HEK293 (cell line): ENCODE measurements around the gene CDH10.

Experiments
- CTCF ChIA-PET: fragments of 350-600 bp; formaldehyde crosslinking; extraction: SDS; loops from one replicate; lab custom pipeline; 2021; ENCODE audit warnings: antibody characterized with exemption; lab: Yijun Ruan, JAX
- POLR2A ChIA-PET: fragments of 300-600 bp; formaldehyde crosslinking; extraction: SDS; loops from one replicate; lab custom pipeline; 2020; ENCODE audit warnings: antibody characterized with exemption, inconsistent platforms; lab: Yijun Ruan, JAX
- H3K27ac ChIP-seq: fragments of 200-500 bp; sonication (Bioruptor generic); 2 replicates; pipeline ENCODE4 v1.5.1; 2014; ENCODE audit warnings: low read depth, low read length, control low read depth, inconsistent platforms; ENCODE audit errors: extremely low read depth
- H3K36me3 ChIP-seq, 2 experiments: fragments of 200-500 bp in 1 of 2; sonication (Bioruptor generic) in 1 of 2; 1 replicate in 1 of 2; 2 replicates in 1 of 2; pipeline ENCODE4 v1.5.1; 2014 to 2017; ENCODE audit warnings: inconsistent platforms in 2 of 2, low read length in 2 of 2; ENCODE audit not compliant: control insufficient read depth in 2 of 2, insufficient read depth in 1 of 2
- H3K4me1 ChIP-seq: fragments of 200-500 bp; sonication (Bioruptor generic); 2 replicates; pipeline ENCODE4 v1.5.1; 2014; ENCODE audit warnings: mild to moderate bottlenecking, low read length, inconsistent platforms; ENCODE audit not compliant: control insufficient read depth, insufficient read depth
- H3K4me3 ChIP-seq: 2 replicates; pipeline ENCODE4 v1.5.1; 2011; ENCODE audit warnings: low read depth, mild to moderate bottlenecking, control low read depth, low read length, moderate library complexity
- H3K9me3 ChIP-seq: fragments of 200-500 bp; sonication (Bioruptor generic); 2 replicates; pipeline ENCODE4 v1.5.1; 2014; ENCODE audit warnings: low read depth, low read length, inconsistent platforms; ENCODE audit not compliant: control insufficient read depth, insufficient read depth
- BCL11A ChIP-seq: fragments of 450-650 bp; formaldehyde crosslinking; IDR thresholded peaks from 2 replicates; pipeline ENCODE4 v1.5.1; 2016; ENCODE audit warnings: low read depth, missing biosample characterization, missing genetic modification characterization
- KLF1 ChIP-seq: fragments of 450-650 bp; formaldehyde crosslinking; IDR thresholded peaks from 2 replicates; pipeline ENCODE4 v1.5.1; 2016; ENCODE audit warnings: missing biosample characterization, missing genetic modification characterization
- KLF7 ChIP-seq: fragments of 450-650 bp; formaldehyde crosslinking; IDR thresholded peaks from 2 replicates; pipeline ENCODE4 v1.5.1; 2016; ENCODE audit warnings: missing biosample characterization, missing genetic modification characterization, borderline replicate concordance
- SALL2 ChIP-seq: fragments of 450-650 bp; formaldehyde crosslinking; IDR thresholded peaks from 2 replicates; pipeline ENCODE4 v1.5.0; 2017; ENCODE audit warnings: missing biosample characterization, mild to moderate bottlenecking, missing genetic modification characterization, borderline replicate concordance
- YY2 ChIP-seq: fragments of 450-650 bp; formaldehyde crosslinking; IDR thresholded peaks from 2 replicates; pipeline ENCODE4 v1.5.1; 2016; ENCODE audit warnings: missing biosample characterization, missing genetic modification characterization
- ZNF133 ChIP-seq: fragments of 450-650 bp; formaldehyde crosslinking; IDR thresholded peaks from 2 replicates; pipeline ENCODE4 v1.5.1; 2016; ENCODE audit warnings: missing biosample characterization, missing genetic modification characterization
- ZNF202 ChIP-seq: fragments of 450-650 bp; formaldehyde crosslinking; IDR thresholded peaks from 2 replicates; pipeline ENCODE4 v1.5.1; 2016; ENCODE audit warnings: missing biosample characterization, missing genetic modification characterization, borderline replicate concordance
- ZNF214 ChIP-seq: fragments of 450-650 bp; formaldehyde crosslinking; IDR thresholded peaks from 2 replicates; pipeline ENCODE4 v1.5.1; 2017; ENCODE audit warnings: missing biosample characterization, mild to moderate bottlenecking, missing genetic modification characterization, borderline replicate concordance
- ZNF274 ChIP-seq, 2 experiments: fragments of 200-500 bp in 1 of 2; fragments of 450-650 bp in 1 of 2; sonication (Bioruptor generic) in 1 of 2; formaldehyde crosslinking in 1 of 2; IDR thresholded peaks; 2 replicates each; pipeline versions ENCODE4 v1.5.1 to v1.6.1; 2014 to 2016; ENCODE audit warnings: borderline replicate concordance in 1 of 2, inconsistent platforms in 1 of 2, low read length in 1 of 2, missing biosample characterization in 1 of 2, missing genetic modification characterization in 1 of 2
- ZNF311 ChIP-seq: fragments of 450-650 bp; formaldehyde crosslinking; IDR thresholded peaks from 2 replicates; pipeline ENCODE4 v1.5.1; 2017; ENCODE audit warnings: missing biosample characterization, missing genetic modification characterization, borderline replicate concordance
- ZNF350 ChIP-seq: fragments of 450-650 bp; formaldehyde crosslinking; IDR thresholded peaks from 2 replicates; pipeline ENCODE4 v1.5.0; 2017; ENCODE audit warnings: missing biosample characterization, mild to moderate bottlenecking, missing genetic modification characterization
- ZNF354C ChIP-seq: fragments of 450-650 bp; formaldehyde crosslinking; IDR thresholded peaks from 2 replicates; pipeline ENCODE4 v1.5.1; 2016; ENCODE audit warnings: missing biosample characterization, missing genetic modification characterization, low read depth, borderline replicate concordance
- ZNF555 ChIP-seq: fragments of 450-650 bp; formaldehyde crosslinking; conservative IDR thresholded peaks from 2 replicates; pipeline ENCODE4 v1.5.1; 2017; ENCODE audit warnings: missing biosample characterization, mild to moderate bottlenecking, missing genetic modification characterization, inconsistent platforms
- ZNF701 ChIP-seq: fragments of 450-650 bp; formaldehyde crosslinking; IDR thresholded peaks from 2 replicates; pipeline ENCODE4 v1.5.1; 2016; ENCODE audit warnings: missing biosample characterization, missing genetic modification characterization
- ZNF791 ChIP-seq: fragments of 450-650 bp; formaldehyde crosslinking; IDR thresholded peaks from 2 replicates; pipeline ENCODE4 v1.5.1; 2016; ENCODE audit warnings: missing biosample characterization, missing genetic modification characterization
- TF ChIP-seq, protein P1 (sequence below): fragments of 450-650 bp; formaldehyde crosslinking; IDR thresholded peaks from 2 replicates; pipeline ENCODE4 v1.5.1; 2016; ENCODE audit warnings: missing biosample characterization, missing genetic modification characterization
- TF ChIP-seq, protein P2 (sequence below): fragments of 450-650 bp; formaldehyde crosslinking; IDR thresholded peaks from 2 replicates; pipeline ENCODE4 v1.5.1; 2016; ENCODE audit warnings: missing biosample characterization, missing genetic modification characterization
- TF ChIP-seq, protein P3 (sequence below): IDR thresholded peaks from 2 replicates; pipeline ENCODE4 v1.6.1; 2011; ENCODE audit warnings: mild to moderate bottlenecking, low read depth, low read length, borderline replicate concordance

The CDH10 gene

DNA sequence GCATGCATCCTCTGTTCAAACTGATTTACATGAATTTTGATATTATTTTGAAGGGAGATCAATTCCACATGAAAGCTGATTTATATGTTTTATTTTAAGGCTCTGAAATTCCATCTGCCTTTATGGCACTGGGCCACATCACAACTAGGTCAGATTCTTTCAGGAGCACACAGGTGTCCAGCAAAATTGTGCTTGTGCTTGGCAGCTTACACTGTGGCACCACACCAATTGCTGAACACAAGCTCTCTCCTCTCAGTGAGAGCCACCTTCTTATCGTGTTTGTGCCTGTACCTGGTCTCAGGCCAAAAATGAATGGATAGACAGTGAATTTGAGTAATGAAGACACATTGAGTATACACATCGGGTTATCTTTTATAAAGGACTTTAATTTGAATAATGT, 200.4 kb downstream of the CDH10 start (continued):
- TF ChIP-seq, protein P1, sequence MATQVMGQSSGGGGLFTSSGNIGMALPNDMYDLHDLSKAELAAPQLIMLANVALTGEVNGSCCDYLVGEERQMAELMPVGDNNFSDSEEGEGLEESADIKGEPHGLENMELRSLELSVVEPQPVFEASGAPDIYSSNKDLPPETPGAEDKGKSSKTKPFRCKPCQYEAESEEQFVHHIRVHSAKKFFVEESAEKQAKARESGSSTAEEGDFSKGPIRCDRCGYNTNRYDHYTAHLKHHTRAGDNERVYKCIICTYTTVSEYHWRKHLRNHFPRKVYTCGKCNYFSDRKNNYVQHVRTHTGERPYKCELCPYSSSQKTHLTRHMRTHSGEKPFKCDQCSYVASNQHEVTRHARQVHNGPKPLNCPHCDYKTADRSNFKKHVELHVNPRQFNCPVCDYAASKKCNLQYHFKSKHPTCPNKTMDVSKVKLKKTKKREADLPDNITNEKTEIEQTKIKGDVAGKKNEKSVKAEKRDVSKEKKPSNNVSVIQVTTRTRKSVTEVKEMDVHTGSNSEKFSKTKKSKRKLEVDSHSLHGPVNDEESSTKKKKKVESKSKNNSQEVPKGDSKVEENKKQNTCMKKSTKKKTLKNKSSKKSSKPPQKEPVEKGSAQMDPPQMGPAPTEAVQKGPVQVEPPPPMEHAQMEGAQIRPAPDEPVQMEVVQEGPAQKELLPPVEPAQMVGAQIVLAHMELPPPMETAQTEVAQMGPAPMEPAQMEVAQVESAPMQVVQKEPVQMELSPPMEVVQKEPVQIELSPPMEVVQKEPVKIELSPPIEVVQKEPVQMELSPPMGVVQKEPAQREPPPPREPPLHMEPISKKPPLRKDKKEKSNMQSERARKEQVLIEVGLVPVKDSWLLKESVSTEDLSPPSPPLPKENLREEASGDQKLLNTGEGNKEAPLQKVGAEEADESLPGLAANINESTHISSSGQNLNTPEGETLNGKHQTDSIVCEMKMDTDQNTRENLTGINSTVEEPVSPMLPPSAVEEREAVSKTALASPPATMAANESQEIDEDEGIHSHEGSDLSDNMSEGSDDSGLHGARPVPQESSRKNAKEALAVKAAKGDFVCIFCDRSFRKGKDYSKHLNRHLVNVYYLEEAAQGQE (tag by site-specific recombination), result no peak
- TF ChIP-seq ZNF133 (tag by site-specific recombination) (no peak), SALL2 (tag by site-specific recombination) (no peak), KLF1 (tag by site-specific recombination) (no peak), ZNF701 (tag by site-specific recombination) (no peak), ZNF202 (tag by site-specific recombination) (no peak)

DNA sequence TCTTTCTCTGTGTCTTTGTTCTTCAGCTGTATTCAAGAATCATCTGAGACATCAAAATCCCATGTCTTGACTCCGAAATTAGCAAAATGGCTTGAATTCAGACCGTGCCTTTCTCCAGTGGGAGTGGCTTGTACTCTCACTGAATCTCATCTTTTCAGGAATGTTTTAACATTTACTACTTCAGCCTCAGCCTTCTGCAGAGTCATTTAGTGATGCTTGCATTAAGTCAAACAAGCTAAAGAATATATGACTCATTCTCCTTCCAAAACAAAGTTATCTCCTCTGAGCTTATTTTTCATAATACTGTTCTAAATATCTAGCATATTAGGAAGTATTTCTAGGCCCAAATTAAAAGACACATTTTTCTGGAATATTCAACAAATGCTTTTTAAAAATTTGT, 205.3 kb downstream of the CDH10 start:
- Histone ChIP-seq H3K4me1 (no peaks in the 10 kb centered on the region), H3K9me3 (no peaks in the 10 kb centered on the region), H3K4me3 (no peak overlapping the region), H3K27ac (no peak overlapping the region), H3K36me3 (no peaks in the 10 kb centered on the region)
- ChIA-PET CTCF (interaction anchor here (0.6 kb wide), 1 partner anchor 18 kb away, joined by 3 read pairs; no protein-coding TSS in a partner anchor), POLR2A (no interaction called here)
- TF ChIP-seq ZNF555 (tag by site-specific recombination) (no peak), ZNF350 (no peak), ZNF214 (tag by site-specific recombination) (no peak), ZNF791 (tag by site-specific recombination) (no peak), KLF7 (no peak), BCL11A (no peak), ZNF311 (tag by site-specific recombination) (no peak), ZNF354C (no peak), YY2 (tag by site-specific recombination) (no peak), ZNF274 (IDR thresholded peaks at IDR 0.05; ENCODE audit: low read length) (no peak), ZNF274 (tag by site-specific recombination; IDR thresholded peaks at IDR 0.05; ENCODE audit: borderline replicate concordance) (no peak)
- TF ChIP-seq, protein P2, sequence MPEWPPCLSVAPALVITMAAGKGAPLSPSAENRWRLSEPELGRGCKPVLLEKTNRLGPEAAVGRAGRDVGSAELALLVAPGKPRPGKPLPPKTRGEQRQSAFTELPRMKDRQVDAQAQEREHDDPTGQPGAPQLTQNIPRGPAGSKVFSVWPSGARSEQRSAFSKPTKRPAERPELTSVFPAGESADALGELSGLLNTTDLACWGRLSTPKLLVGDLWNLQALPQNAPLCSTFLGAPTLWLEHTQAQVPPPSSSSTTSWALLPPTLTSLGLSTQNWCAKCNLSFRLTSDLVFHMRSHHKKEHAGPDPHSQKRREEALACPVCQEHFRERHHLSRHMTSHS (tag by site-specific recombination), result no peak
- TF ChIP-seq, protein P3, sequence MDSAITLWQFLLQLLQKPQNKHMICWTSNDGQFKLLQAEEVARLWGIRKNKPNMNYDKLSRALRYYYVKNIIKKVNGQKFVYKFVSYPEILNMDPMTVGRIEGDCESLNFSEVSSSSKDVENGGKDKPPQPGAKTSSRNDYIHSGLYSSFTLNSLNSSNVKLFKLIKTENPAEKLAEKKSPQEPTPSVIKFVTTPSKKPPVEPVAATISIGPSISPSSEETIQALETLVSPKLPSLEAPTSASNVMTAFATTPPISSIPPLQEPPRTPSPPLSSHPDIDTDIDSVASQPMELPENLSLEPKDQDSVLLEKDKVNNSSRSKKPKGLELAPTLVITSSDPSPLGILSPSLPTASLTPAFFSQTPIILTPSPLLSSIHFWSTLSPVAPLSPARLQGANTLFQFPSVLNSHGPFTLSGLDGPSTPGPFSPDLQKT, result no peak
